Astrocyte of the hippocampus (primary cell): ENCODE measurements around the gene ZNF124.

Source experiments
- DNase-seq: peaks from one replicate; pipeline ENCODE4 v3.0.0; 2011; ENCODE audit warnings: low read depth, low spot score

Gene ZNF124

GRCh38 chr1:247113094-247113497 lies 58.7 kb downstream of the ZNF124 start:
- peak; percentile 79 for DNase-seq

- DNase-seq: no peak
Measured at GRCh38 chr1:247112479-247112781, 59.4 kb downstream of the ZNF124 start.

- peak; percentile 76 for DNase-seq
Measured at GRCh38 chr1:247111700-247112478, 59.9 kb downstream of the ZNF124 start.

- peak; percentile 61 for DNase-seq
Measured at GRCh38 chr1:247111259-247111699, 60.5 kb downstream of the ZNF124 start.

- DNase-seq: no peak
Measured at GRCh38 chr1:247110627-247111258, 61.1 kb downstream of the ZNF124 start.

GRCh38 chr1:247107694-247108093 lies 64.1 kb downstream of the ZNF124 start:
- no peak for DNase-seq

- no peak for DNase-seq
Measured at GRCh38 chr1:247105966-247106365, 65.9 kb downstream of the ZNF124 start.
